Measurements from ENCODE around the gene MAD1L1. TPM values are rescaled to one million over a fixed set of nuclear protein-coding genes. Genes with fewer than 3 reads are reported as not detected.

The MAD1L1 gene
- total RNA-seq, 4 donors from 2014 or later = 22.3 to 56.6 (median 35.0) TPM

DNA sequence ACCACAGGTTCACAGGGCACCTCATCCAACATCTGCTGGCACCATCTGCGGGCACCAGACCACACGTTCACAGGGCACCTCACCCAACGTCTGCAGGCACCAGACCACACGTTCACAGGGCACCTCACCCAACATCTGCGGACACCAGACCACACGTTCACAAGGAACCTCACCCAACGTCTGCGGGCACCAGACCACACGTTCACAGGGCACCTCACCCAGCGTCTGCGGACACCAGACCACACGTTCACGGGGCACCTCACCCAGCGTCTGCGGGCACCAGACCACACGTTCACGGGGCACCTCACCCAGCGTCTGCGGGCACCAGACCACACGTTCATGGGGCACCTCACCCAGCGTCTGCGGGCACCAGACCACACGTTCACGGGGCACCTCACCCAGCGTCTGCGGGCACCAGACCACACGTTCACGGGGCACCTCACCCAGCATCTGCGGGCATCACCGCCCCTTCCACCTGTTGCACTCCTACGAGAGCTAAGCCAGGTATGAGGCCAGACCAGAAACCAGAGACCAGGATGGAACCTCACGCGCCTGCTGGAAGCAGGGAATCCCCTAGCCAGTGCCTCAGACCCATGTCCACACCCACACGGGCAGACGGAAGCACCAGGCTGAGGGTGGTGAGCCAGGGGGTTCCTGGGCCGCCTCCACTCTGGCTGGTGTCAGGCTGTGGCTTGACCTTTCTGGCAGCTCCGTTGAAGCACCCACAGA lies 182.8 kb downstream of the MAD1L1 start:
- no peak overlapping the region for H3K4me3 ChIP-seq
- TF ChIP-seq POLR2AphosphoS5 (IDR thresholded peaks at IDR 0.05) (no peak), POLR2A (IDR thresholded peaks at IDR 0.05) (no peak), EP300 (IDR thresholded peaks at IDR 0.05) (no peak)
- TF ChIP-seq, protein P1, sequence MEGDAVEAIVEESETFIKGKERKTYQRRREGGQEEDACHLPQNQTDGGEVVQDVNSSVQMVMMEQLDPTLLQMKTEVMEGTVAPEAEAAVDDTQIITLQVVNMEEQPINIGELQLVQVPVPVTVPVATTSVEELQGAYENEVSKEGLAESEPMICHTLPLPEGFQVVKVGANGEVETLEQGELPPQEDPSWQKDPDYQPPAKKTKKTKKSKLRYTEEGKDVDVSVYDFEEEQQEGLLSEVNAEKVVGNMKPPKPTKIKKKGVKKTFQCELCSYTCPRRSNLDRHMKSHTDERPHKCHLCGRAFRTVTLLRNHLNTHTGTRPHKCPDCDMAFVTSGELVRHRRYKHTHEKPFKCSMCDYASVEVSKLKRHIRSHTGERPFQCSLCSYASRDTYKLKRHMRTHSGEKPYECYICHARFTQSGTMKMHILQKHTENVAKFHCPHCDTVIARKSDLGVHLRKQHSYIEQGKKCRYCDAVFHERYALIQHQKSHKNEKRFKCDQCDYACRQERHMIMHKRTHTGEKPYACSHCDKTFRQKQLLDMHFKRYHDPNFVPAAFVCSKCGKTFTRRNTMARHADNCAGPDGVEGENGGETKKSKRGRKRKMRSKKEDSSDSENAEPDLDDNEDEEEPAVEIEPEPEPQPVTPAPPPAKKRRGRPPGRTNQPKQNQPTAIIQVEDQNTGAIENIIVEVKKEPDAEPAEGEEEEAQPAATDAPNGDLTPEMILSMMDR (IDR thresholded peaks at IDR 0.05) = no peak
- WGBS, 2 donors (ENCODE audit: low coverage in 1 of 2) = no CpG with 5 or more reads among the region's 37 CpGs
- H3K4me1 ChIP-seq = no peaks in the 10 kb centered on the region
- peaks cover 0 to 11% of the 10 kb centered on the region in 2 donors for H3K36me3 ChIP-seq
- H3K27me3 ChIP-seq = no peaks in the 10 kb centered on the region
- H3K27ac ChIP-seq = no peak overlapping the region
- no peak for ATAC-seq
- no peaks in the 10 kb centered on the region for H3K9me3 ChIP-seq

DNA sequence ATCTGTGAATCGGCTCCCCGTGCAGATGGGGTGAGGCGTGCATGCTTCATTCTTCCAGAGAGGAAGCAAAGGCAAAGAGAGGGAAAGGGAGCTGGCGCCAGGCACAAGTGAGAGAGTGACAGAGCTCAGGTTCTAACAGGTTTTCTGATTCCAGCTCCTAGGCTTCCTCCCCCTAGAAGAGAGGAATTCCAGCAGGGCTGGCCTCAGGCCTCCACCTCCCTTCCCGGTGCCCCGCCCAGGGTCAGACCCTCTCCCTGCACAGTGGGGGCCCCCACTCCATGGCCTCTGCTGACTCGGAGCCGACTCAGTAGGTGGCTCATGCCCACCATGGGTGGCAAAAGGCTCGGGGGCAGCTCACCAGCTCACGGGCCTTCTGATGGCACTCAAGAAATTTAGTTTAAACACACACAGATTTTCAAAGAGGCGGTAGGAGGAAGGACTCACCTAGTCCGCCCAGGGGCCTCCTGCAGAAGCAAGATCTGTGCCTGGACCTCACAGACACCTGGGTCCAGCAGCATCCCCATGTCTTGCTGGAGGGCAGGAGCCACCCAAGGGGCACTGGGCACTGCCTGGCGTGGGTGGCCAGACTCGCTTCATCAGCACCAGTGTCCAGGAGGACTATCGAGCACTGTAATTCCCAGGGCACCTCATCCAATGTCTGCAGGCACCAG lies 183.5 kb downstream of the MAD1L1 start:
- no peak for ATAC-seq
- H3K36me3 ChIP-seq = peaks cover 0 to 8% of the 10 kb centered on the region in 2 donors
- WGBS, 2 donors (ENCODE audit: low coverage in 1 of 2) = 87 to 90% methylated on average over 4 to 6 of the region's 15 CpGs
- TF ChIP-seq POLR2AphosphoS5 (IDR thresholded peaks at IDR 0.05) (no peak), EP300 (IDR thresholded peaks at IDR 0.05) (no peak)
- TF ChIP-seq, protein P1 (IDR thresholded peaks at IDR 0.05) = no peak
- H3K4me1 ChIP-seq = no peaks in the 10 kb centered on the region
- no peak overlapping the region for H3K4me3 ChIP-seq
- no peaks in the 10 kb centered on the region for H3K9me3 ChIP-seq
- H3K27me3 ChIP-seq = no peaks in the 10 kb centered on the region
- no peak overlapping the region for H3K27ac ChIP-seq

DNA sequence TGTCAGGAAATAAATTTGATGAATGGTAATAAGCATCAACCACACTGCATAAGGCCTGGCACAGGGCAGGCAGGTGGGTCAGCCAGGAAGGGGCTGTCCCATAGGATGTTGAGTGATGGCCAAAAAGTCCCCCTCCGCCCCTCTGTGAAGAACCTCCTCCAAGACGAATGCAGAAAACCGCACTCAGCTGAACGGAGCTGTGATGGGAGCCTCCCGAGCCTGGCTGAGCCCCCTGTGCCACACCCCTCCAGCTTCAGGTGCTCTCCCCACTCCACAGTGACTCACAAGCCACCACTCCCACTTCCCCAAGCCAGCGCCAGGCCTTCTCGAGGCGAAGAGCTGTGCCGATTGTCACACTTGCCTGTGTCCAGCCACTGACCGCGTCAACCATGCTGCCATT lies 184.2 kb downstream of the MAD1L1 start:
- WGBS, 2 donors (ENCODE audit: low coverage in 1 of 2) = 89 to 98% methylated on average over 7 to 10 of the region's 11 CpGs
- H3K4me1 ChIP-seq = no peaks in the 10 kb centered on the region
- TF ChIP-seq POLR2A (IDR thresholded peaks at IDR 0.05) (no peak), POLR2AphosphoS5 (IDR thresholded peaks at IDR 0.05) (no peak), EP300 (IDR thresholded peaks at IDR 0.05) (no peak)
- TF ChIP-seq, protein P1 (IDR thresholded peaks at IDR 0.05) = no peak
- H3K4me3 ChIP-seq = no peak overlapping the region
- H3K27me3 ChIP-seq = no peaks in the 10 kb centered on the region
- no peaks in the 10 kb centered on the region for H3K9me3 ChIP-seq
- H3K36me3 ChIP-seq = peaks cover 0 to 15% of the 10 kb centered on the region in 2 donors
- ATAC-seq = no peak
- H3K27ac ChIP-seq = no peak overlapping the region

DNA sequence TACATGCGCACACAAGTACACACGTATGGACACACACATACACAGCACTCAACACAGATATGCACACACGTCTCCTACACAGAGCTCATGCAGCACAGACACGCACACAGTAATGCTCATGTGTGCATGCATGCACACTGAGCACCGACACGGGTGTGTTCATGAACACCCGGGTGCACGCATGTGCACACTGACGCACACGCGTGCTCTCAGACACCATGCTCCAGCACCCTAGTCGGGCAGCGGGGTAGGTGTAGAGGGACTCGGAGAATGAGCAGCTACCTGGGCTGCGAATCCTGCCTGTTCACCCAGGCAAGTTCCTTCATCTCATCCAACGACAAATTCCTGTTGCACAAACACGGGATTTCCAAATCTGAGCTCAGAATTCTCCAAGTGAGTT lies 184.7 kb downstream of the MAD1L1 start:
- H3K4me3 ChIP-seq = no peak overlapping the region
- H3K9me3 ChIP-seq = no peaks in the 10 kb centered on the region
- WGBS, 2 donors (ENCODE audit: low coverage in 1 of 2) = 90 to 94% methylated on average over 2 to 6 of the region's 17 CpGs
- TF ChIP-seq POLR2AphosphoS5 (IDR thresholded peaks at IDR 0.05) (no peak), EP300 (IDR thresholded peaks at IDR 0.05) (no peak), POLR2A (IDR thresholded peaks at IDR 0.05) (no peak)
- TF ChIP-seq, protein P1 (IDR thresholded peaks at IDR 0.05) = no peak
- peaks cover 0 to 15% of the 10 kb centered on the region in 2 donors for H3K36me3 ChIP-seq
- no peak overlapping the region for H3K27ac ChIP-seq
- no peaks in the 10 kb centered on the region for H3K27me3 ChIP-seq
- H3K4me1 ChIP-seq = no peaks in the 10 kb centered on the region
- no peak for ATAC-seq
